Activated CD8-positive, alpha-beta memory T cell treated with anti-CD3 and anti-CD28 coated beads, Interleukin-2, amount 50 U/mL, for 1 hour (primary cell): ENCODE measurements around the gene DNAH12.
"Not testable (repeated sequence)": the region's sequence is repeated elsewhere in the genome, so short reads cannot be mapped to it uniquely, and the experiment has no call there.

ENCODE experiments used
- DNase-seq: peaks from one replicate; pipeline ENCODE4 v3.0.0-alpha.2; 2020; ENCODE audit errors: extremely low read depth

DNAH12 gene

GRCh38 chr3:57538465-57538864, 5.7 kb downstream of the DNAH12 start:
- DNase-seq: no peak

- DNase-seq: no peak
These were observed 14.0 kb downstream of the DNAH12 start for GRCh38 chr3:57530071-57530608.

- DNase-seq: no peak
These were observed 25.7 kb downstream of the DNAH12 start for GRCh38 chr3:57518276-57518915.

- DNase-seq: no peak
These were observed 32.0 kb downstream of the DNAH12 start for GRCh38 chr3:57512166-57512565.

- DNase-seq: no peak
These were observed 38.2 kb downstream of the DNAH12 start for GRCh38 chr3:57505901-57506300.

- no peak for DNase-seq
These were observed 43.6 kb downstream of the DNAH12 start for GRCh38 chr3:57500506-57500905.

- no peak for DNase-seq
These were observed 46.2 kb downstream of the DNAH12 start for GRCh38 chr3:57497904-57498303.

- DNase-seq: no peak
These were observed 59.6 kb downstream of the DNAH12 start for GRCh38 chr3:57484563-57484962.

- not testable (repeated sequence) for DNase-seq
These were observed 67.0 kb downstream of the DNAH12 start for GRCh38 chr3:57477193-57477592.

GRCh38 chr3:57464801-57465200, 79.3 kb downstream of the DNAH12 start:
- no peak for DNase-seq

GRCh38 chr3:57464011-57464410, 80.1 kb downstream of the DNAH12 start:
- no peak for DNase-seq

GRCh38 chr3:57451150-57451846, 92.8 kb downstream of the DNAH12 start:
- no peak for DNase-seq

GRCh38 chr3:57449276-57449847, 94.8 kb downstream of the DNAH12 start:
- not testable (repeated sequence) for DNase-seq

GRCh38 chr3:57448489-57448888, 95.7 kb downstream of the DNAH12 start:
- not testable (repeated sequence) for DNase-seq

- DNase-seq: no peak
These were observed 97.8 kb downstream of the DNAH12 start for GRCh38 chr3:57446318-57446841.

GRCh38 chr3:57444469-57444868, 99.7 kb downstream of the DNAH12 start:
- DNase-seq: no peak

- not testable (repeated sequence) for DNase-seq
These were observed 104.0 kb downstream of the DNAH12 start for GRCh38 chr3:57440144-57440543.

- DNase-seq: not testable (repeated sequence)
These were observed 105.7 kb downstream of the DNAH12 start for GRCh38 chr3:57438460-57438859.

- no peak for DNase-seq
These were observed 107.9 kb downstream of the DNAH12 start for GRCh38 chr3:57436195-57436761.

- no peak for DNase-seq
These were observed 110.1 kb downstream of the DNAH12 start for GRCh38 chr3:57434041-57434440.

- no peak for DNase-seq
These were observed 120.8 kb downstream of the DNAH12 start for GRCh38 chr3:57423335-57423734.

GRCh38 chr3:57421336-57421735, 122.8 kb downstream of the DNAH12 start:
- no peak for DNase-seq
